CD4-positive, alpha-beta T cell treated with Interleukin-4 for 4 hours (primary cell): ENCODE measurements around the gene KCNH5.

Source experiments
- DNase-seq: peaks from one replicate; pipeline ENCODE4 v3.0.0-alpha.2; 2020

The KCNH5 gene

GRCh38 chr14:62663456-62663821 lies 381.8 kb downstream of the KCNH5 start:
- no peak for DNase-seq

GRCh38 chr14:62662811-62663455 lies 382.3 kb downstream of the KCNH5 start:
- no peak for DNase-seq

- no peak for DNase-seq
These were observed 383.4 kb downstream of the KCNH5 start for GRCh38 chr14:62661818-62662217.

GRCh38 chr14:62658631-62659030 lies 386.6 kb downstream of the KCNH5 start:
- DNase-seq: no peak

GRCh38 chr14:62657376-62657775 lies 387.9 kb downstream of the KCNH5 start:
- DNase-seq: no peak

- DNase-seq: no peak
These were observed 390.1 kb downstream of the KCNH5 start for GRCh38 chr14:62655166-62655565.

GRCh38 chr14:62654641-62655040 lies 390.6 kb downstream of the KCNH5 start:
- DNase-seq: no peak
